H9 (cell line): ENCODE measurements around the gene ZNF593. TPM values are rescaled to one million over a fixed set of nuclear protein-coding genes. Genes with fewer than 3 reads are reported as not detected.
A peak's percentile ranks its signal among the peaks of the same experiment; 100 is the strongest.

Experiments
- DNase-seq: peaks from one replicate; pipeline ENCODE4 v3.0.0-alpha.2; 2017
- H2AFZ ChIP-seq: one replicate; pipeline ENCODE4 v1.6.1; 2013; ENCODE audit warnings: mild to moderate bottlenecking, low read length, control low read depth, moderate library complexity
- H2AK5ac ChIP-seq: 2 replicates; pipeline ENCODE4 v1.6.1; 2013; ENCODE audit warnings: low read length, control low read depth, mixed read lengths; ENCODE audit not compliant: insufficient read length
- H2BK120ac ChIP-seq: one replicate; pipeline ENCODE4 v1.6.1; 2013; ENCODE audit warnings: low read depth, mild to moderate bottlenecking, low read length, control low read depth, inconsistent platforms; ENCODE audit not compliant: poor library complexity, severe bottlenecking
- H2BK12ac ChIP-seq: 2 replicates; pipeline ENCODE4 v1.6.1; 2013; ENCODE audit warnings: low read length, control low read depth, mixed read lengths, low read depth; ENCODE audit not compliant: insufficient read length
- H2BK15ac ChIP-seq: 2 replicates; pipeline ENCODE4 v1.6.1; 2013; ENCODE audit warnings: low read depth, low read length, control low read depth
- H2BK20ac ChIP-seq: one replicate; pipeline ENCODE4 v1.6.1; 2013; ENCODE audit warnings: low read depth, mild to moderate bottlenecking, low read length, control low read depth, inconsistent platforms; ENCODE audit not compliant: poor library complexity, severe bottlenecking
- H2BK5ac ChIP-seq: 2 replicates; pipeline ENCODE4 v1.6.1; 2013; ENCODE audit warnings: low read length, control low read depth, mixed read lengths; ENCODE audit not compliant: insufficient read length
- H3K14ac ChIP-seq: 2 replicates; pipeline ENCODE4 v1.6.1; 2013; ENCODE audit warnings: low read length, control low read depth; ENCODE audit not compliant: insufficient read depth
- H3K18ac ChIP-seq: 2 replicates; pipeline ENCODE4 v1.6.1; 2013; ENCODE audit warnings: low read depth, mild to moderate bottlenecking, mixed read lengths, low read length, control low read depth; ENCODE audit not compliant: insufficient read length
- H3K23ac ChIP-seq: 2 replicates; pipeline ENCODE4 v1.6.1; 2013; ENCODE audit warnings: low read length, control low read depth, mixed read lengths, low read depth; ENCODE audit not compliant: insufficient read length
- H3K23me2 ChIP-seq: 2 replicates; pipeline ENCODE4 v1.6.1; 2013; ENCODE audit warnings: low read depth, mild to moderate bottlenecking, mixed read lengths, low read length, control low read depth; ENCODE audit not compliant: insufficient read length, poor library complexity, severe bottlenecking
- H3K27ac ChIP-seq: 2 replicates; pipeline ENCODE4 v1.5.1; 2013; ENCODE audit warnings: low read length, control low read depth, mixed read lengths, low read depth; ENCODE audit not compliant: insufficient read length
- H3K27me3 ChIP-seq: 2 replicates; pipeline ENCODE4 v1.6.1; 2013; ENCODE audit warnings: low read length, control low read depth, inconsistent platforms; ENCODE audit not compliant: insufficient read depth
- H3K4ac ChIP-seq: 2 replicates; pipeline ENCODE4 v1.6.1; 2013; ENCODE audit warnings: low read depth, mild to moderate bottlenecking, control low read depth, inconsistent platforms, low read length, moderate library complexity
- H3K4me1 ChIP-seq: 2 replicates; pipeline ENCODE4 v1.6.1; 2013; ENCODE audit warnings: low read length, control low read depth, inconsistent platforms; ENCODE audit not compliant: insufficient read depth
- H3K4me2 ChIP-seq: 2 replicates; pipeline ENCODE4 v1.6.1; 2013; ENCODE audit warnings: low read length, control low read depth, mixed read lengths; ENCODE audit not compliant: insufficient read length, insufficient read depth
- H3K56ac ChIP-seq: 2 replicates; pipeline ENCODE4 v1.6.1; 2013; ENCODE audit warnings: low read depth, mild to moderate bottlenecking, mixed read lengths, low read length, control low read depth; ENCODE audit not compliant: insufficient read length
- H3K79me1 ChIP-seq: 2 replicates; pipeline ENCODE4 v1.6.1; 2013; ENCODE audit warnings: low read depth, mild to moderate bottlenecking, moderate library complexity, low read length, control low read depth, inconsistent platforms; ENCODE audit not compliant: insufficient read depth, poor library complexity, severe bottlenecking
- H3K79me2 ChIP-seq: 2 replicates; pipeline ENCODE4 v1.6.1; 2013; ENCODE audit warnings: low read length, control low read depth, inconsistent platforms; ENCODE audit not compliant: insufficient read depth
- H3K9ac ChIP-seq: 2 replicates; pipeline ENCODE4 v1.6.1; 2013; ENCODE audit warnings: low read length, control low read depth, mixed read lengths; ENCODE audit not compliant: insufficient read length; ENCODE audit errors: extremely low read depth
- H3K9me3 ChIP-seq: one replicate; pipeline ENCODE4 v1.6.1; 2013; ENCODE audit warnings: low read depth, low read length, inconsistent platforms; ENCODE audit not compliant: control insufficient read depth
- H3T11ph ChIP-seq: one replicate; pipeline ENCODE4 v1.6.1; 2013; ENCODE audit warnings: mild to moderate bottlenecking, low read length, control low read depth, inconsistent platforms
- H4K20me1 ChIP-seq: one replicate; pipeline ENCODE4 v1.6.1; 2013; ENCODE audit not compliant: control insufficient read depth, insufficient read length, insufficient read depth
- H4K5ac ChIP-seq: 2 replicates; pipeline ENCODE4 v1.6.1; 2013; ENCODE audit warnings: low read depth, mild to moderate bottlenecking, mixed read lengths, low read length, control low read depth; ENCODE audit not compliant: insufficient read length
- H4K8ac ChIP-seq: replicated peaks from 2 replicates; pipeline ENCODE4 v1.6.1; 2013; ENCODE audit warnings: low read length, control low read depth, mixed read lengths, low read depth; ENCODE audit not compliant: insufficient read length
- H4K91ac ChIP-seq: 2 replicates; pipeline ENCODE4 v1.6.1; 2013; ENCODE audit warnings: low read depth, mild to moderate bottlenecking, moderate library complexity, mixed read lengths, low read length, control low read depth; ENCODE audit not compliant: insufficient read length
- H3K27ac Mint-ChIP-seq, 3 experiments: 2 replicates in 2 of 3; 3 replicates in 1 of 3; pipeline ENCODE4 v1.8.0; 2020 to 2021; ENCODE audit warnings: mixed read lengths in 3 of 3, mild to moderate bottlenecking in 1 of 3, moderate library complexity in 1 of 3
- H3K27me3 Mint-ChIP-seq: 2 replicates; pipeline ENCODE4 v1.8.0; 2021; ENCODE audit warnings: low read depth, mild to moderate bottlenecking, moderate library complexity, mixed read lengths
- H3K36me3 Mint-ChIP-seq, 3 experiments: 2 replicates in 2 of 3; 3 replicates in 1 of 3; pipeline ENCODE4 v1.8.0; 2020 to 2021; ENCODE audit warnings: low read depth in 3 of 3, mixed read lengths in 3 of 3; ENCODE audit not compliant: insufficient read depth in 1 of 3
- H3K4me1 Mint-ChIP-seq, 2 experiments: 2 replicates each; pipeline ENCODE4 v1.8.0; 2020; ENCODE audit warnings: mixed read lengths in 2 of 2
- H3K4me3 Mint-ChIP-seq, 2 experiments: 2 replicates in 1 of 2; 3 replicates in 1 of 2; pipeline ENCODE4 v1.8.0; 2020 to 2021; ENCODE audit warnings: mild to moderate bottlenecking in 2 of 2, mixed read lengths in 2 of 2, moderate library complexity in 1 of 2
- H3K9me3 Mint-ChIP-seq, 2 experiments: 2 replicates in 1 of 2; 3 replicates in 1 of 2; pipeline ENCODE4 v1.8.0; 2020; ENCODE audit warnings: mild to moderate bottlenecking in 2 of 2, mixed read lengths in 2 of 2, moderate library complexity in 1 of 2
- WGBS: extraction: QIAGEN DNeasy Blood & Tissue Kit; methylation state at CpG from one replicate; pipeline ENCODE4 v1.1.7; 2013; ENCODE audit warnings: missing lambda C conversion rate, low lambda C conversion rate, mixed read lengths; ENCODE audit not compliant: insufficient read length; ENCODE audit errors: extremely low coverage; 5-methylcytosine and 5-hydroxymethylcytosine counted together
- total RNA-seq: library from RNA; stranded (reverse); gene quantifications from 2 replicates; pipeline ENCODE4 v1.2.1, GENCODE V29; 2021
- TF ChIP-seq, protein P1 (sequence below): fragments of 200-600 bp; sonication (generic); conservative IDR thresholded peaks from 3 replicates; pipeline ENCODE4 v1.8.0; 2021; ENCODE audit warnings: antibody characterized with exemption, mild to moderate bottlenecking

The ZNF593 gene
- total RNA-seq, 1 experiment from 2014 or later, result 48.2 TPM

DNA sequence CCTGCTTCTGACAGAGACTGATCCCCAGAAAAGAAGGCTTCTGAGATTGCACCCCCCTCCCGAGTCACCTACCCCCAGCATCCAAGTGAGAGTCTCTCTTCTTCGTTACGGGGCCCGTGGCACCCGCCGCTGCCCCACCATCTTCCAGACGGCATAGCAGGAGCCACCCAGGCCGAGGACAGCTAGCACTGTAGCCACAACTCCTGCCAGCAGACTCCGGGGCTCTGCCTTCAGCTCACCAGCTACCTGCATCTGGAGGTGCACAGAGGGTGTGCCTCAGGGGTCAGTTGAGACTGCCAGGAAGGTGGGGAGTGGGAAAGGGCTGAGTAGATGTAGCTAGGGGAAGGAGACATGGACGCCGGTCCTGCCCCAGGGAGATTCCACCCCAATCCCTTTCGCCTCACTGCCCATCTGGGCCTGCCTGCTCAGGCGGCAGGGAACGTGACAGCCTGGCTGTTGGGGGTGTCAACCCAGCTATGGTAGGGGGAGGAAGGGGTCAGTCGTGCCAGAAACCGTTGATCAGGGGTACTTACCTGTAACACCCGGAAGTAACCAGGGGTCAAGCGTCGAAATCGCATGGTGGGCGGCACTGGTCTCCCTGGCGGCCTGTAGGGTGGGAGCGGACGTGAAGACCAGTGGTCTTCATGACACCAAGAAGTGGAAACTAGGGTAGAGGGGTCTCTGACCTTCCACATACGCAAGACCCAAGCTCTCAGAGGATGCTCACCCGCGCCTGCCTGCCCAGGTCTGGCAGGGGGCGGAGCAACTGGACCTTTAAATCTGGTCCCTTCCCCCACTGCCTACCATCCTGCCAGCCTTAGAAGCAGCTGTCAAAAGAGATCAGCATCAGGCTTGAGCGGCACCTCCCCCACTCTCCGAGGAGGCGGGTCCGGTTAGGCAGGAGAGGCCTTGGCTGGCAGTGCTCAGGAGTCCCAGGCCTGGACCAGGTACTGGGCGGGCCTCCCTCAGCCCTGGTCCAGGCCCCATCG, 1.7 kb downstream of the ZNF593 start, which contains the start of gene ZNF593OS:
TSS of gene ZNF593OS (minus strand) at position 749 of the 989 bp plus-strand sequence. CDS start at position 578, 171 bp downstream.
- no peak within 1 kb of the TSS for H2BK12ac ChIP-seq
- no peaks in the 10 kb centered on the region for H4K20me1 ChIP-seq
- peaks cover 7% of the 10 kb centered on the region for H3K23me2 ChIP-seq
- Mint-ChIP-seq H3K27ac (no peak within 1 kb of the TSS), H3K36me3 (peaks cover 0 to 8% (median 7%) of the 10 kb centered on the region in 3 experiments; a peak in 3 of 7 replicates), H3K27me3 (peaks cover 22% of the 10 kb centered on the region), H3K4me1 (peaks cover 14 to 40% of the 10 kb centered on the region in 2 experiments), H3K9me3 (no peaks in the 10 kb centered on the region), H3K4me3 (peak within 1 kb of the TSS; percentile 83 to 88)
- H3K18ac ChIP-seq, result no peak within 1 kb of the TSS
- no peak for DNase-seq
- H4K91ac ChIP-seq, result no peak within 1 kb of the TSS
- no peak within 1 kb of the TSS for H2AK5ac ChIP-seq
- H3K27me3 ChIP-seq, result no peaks in the 10 kb centered on the region
- no peak within 1 kb of the TSS for H4K5ac ChIP-seq
- H3K79me2 ChIP-seq, result peaks cover 4% of the 10 kb centered on the region; the same call in 1 of the 2 replicates
- no peak within 1 kb of the TSS for H2BK15ac ChIP-seq
- H3K56ac ChIP-seq, result no peak within 1 kb of the TSS
- H3K14ac ChIP-seq, result no peak within 1 kb of the TSS
- no peaks in the 10 kb centered on the region for H3K9me3 ChIP-seq
- peaks cover 4% of the 10 kb centered on the region for H3K79me1 ChIP-seq
- H3K4me2 ChIP-seq, result peak within 1 kb of the TSS; percentile 78
- no peak within 1 kb of the TSS for H2BK120ac ChIP-seq
- H2AFZ ChIP-seq, result no peak within 1 kb of the TSS
- no peak within 1 kb of the TSS for H3K9ac ChIP-seq
- TF ChIP-seq, protein P1, sequence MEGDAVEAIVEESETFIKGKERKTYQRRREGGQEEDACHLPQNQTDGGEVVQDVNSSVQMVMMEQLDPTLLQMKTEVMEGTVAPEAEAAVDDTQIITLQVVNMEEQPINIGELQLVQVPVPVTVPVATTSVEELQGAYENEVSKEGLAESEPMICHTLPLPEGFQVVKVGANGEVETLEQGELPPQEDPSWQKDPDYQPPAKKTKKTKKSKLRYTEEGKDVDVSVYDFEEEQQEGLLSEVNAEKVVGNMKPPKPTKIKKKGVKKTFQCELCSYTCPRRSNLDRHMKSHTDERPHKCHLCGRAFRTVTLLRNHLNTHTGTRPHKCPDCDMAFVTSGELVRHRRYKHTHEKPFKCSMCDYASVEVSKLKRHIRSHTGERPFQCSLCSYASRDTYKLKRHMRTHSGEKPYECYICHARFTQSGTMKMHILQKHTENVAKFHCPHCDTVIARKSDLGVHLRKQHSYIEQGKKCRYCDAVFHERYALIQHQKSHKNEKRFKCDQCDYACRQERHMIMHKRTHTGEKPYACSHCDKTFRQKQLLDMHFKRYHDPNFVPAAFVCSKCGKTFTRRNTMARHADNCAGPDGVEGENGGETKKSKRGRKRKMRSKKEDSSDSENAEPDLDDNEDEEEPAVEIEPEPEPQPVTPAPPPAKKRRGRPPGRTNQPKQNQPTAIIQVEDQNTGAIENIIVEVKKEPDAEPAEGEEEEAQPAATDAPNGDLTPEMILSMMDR, result no peak
- no CpG with 5 or more reads among the region's 34 CpGs for WGBS
- H3K4me1 ChIP-seq, result no peaks in the 10 kb centered on the region; the same call in 1 of the 2 replicates
- no peak within 1 kb of the TSS for H3K23ac ChIP-seq
- no peak within 1 kb of the TSS for H2BK20ac ChIP-seq
- no peak within 1 kb of the TSS for H3K4ac ChIP-seq
- no peak within 1 kb of the TSS for H4K8ac ChIP-seq
- no peak within 1 kb of the TSS for H2BK5ac ChIP-seq
- no peak within 1 kb of the TSS for H3K27ac ChIP-seq
- no peak within 1 kb of the TSS for H3T11ph ChIP-seq
